ENCODE data around the gene JAML. TPM values are rescaled to one million over a fixed set of nuclear protein-coding genes. Genes with fewer than 3 reads are reported as not detected.

The JAML gene
- total RNA-seq, 1 experiment from 2014 or later = 0.30 TPM

DNA sequence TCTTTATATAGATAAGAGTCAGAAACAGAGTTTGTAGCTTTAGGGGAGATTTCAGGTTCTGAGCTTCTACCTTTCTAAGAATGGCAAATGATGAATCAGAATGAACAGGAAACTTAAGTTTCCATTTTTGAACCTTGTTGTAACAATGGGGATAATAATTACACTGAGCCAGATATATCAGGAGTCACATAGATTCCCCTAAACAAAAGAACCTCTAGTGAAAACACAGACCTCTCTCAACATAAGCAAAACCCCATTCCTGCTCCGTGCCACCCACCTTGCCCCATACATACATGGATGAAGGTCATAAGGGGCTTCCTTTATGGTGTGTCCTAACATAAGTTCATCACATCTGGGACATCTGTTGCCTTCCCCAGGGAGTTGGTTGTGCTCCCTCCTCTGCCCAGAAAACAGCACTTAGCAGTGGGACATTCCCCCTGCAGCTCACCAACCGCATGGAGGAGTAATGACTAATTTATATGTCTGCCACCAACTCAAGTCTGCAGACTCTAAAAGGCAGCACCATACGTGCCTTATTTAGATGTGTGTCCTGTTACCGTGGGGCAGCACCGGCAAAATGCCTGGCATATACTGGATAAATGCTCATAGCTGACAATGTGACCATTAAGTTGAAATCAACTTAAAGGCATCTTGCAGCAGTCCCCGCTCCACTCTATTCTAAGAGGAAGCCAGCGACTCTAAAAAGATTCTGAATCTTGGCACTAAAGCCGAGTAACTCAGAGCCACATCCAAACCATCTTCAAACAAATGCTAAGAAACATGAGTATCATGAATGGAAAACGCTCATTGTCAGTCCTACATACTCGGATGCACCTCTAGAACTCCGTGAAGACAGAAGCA, 8.0 kb downstream of the JAML start:
- no peaks in the 10 kb centered on the region for H3K9me3 ChIP-seq (ENCODE audit: control insufficient read depth in 1 of 2, insufficient read depth in 1 of 2, low read depth in 1 of 2, low read length in 2 of 2)
- no peak overlapping the region for H3K4me3 ChIP-seq (replicated peaks in 1 of 2; ENCODE audit: low read depth in 1 of 2, low read length in 2 of 2)
- no peaks in the 10 kb centered on the region for H4K20me1 ChIP-seq (ENCODE audit: insufficient read depth)
- no peaks in the 10 kb centered on the region for H3K36me3 ChIP-seq (ENCODE audit: control insufficient read depth in 1 of 2, insufficient read depth in 2 of 2, low read length in 2 of 2)
- H3K4me1 ChIP-seq (ENCODE audit: control insufficient read depth in 1 of 2, insufficient read depth in 2 of 2, low read length in 2 of 2) = no peaks in the 10 kb centered on the region
- intact Hi-C loops (cut with micrococcal nuclease) = no loop called here
- no peaks in the 10 kb centered on the region for H3K9me2 ChIP-seq (ENCODE audit: insufficient read depth)
- H3K27me3 ChIP-seq (ENCODE audit: insufficient read depth, low read length) = peaks cover 16% of the 10 kb centered on the region; the same call in 1 of the 2 replicates
- TF ChIP-seq FOSL1 (IDR thresholded peaks at IDR 0.05; ENCODE audit: low read depth) = no peak
- TF ChIP-seq CEBPB (IDR thresholded peaks at IDR 0.05; ENCODE audit: low read depth) = no peak
- TF ChIP-seq EGR1 (IDR thresholded peaks at IDR 0.05; ENCODE audit: low read depth) = no peak
- TF ChIP-seq ATF3 (IDR thresholded peaks at IDR 0.05) = no peak
- TF ChIP-seq POLR2A (IDR thresholded peaks at IDR 0.05; ENCODE audit: borderline replicate concordance, extremely low read depth, insufficient read depth, insufficient read length) = no peak
- no peak for ATAC-seq
- ChIA-PET CTCF (interaction anchor here (1.8 kb wide), 1 partner anchor 18 kb away, joined by 7 read pairs; no protein-coding TSS in a partner anchor), RAD21 (ENCODE audit: low non-redundant PET in 1 of 2, low total read pairs in 2 of 2, uncharacterized antibody in 2 of 2, unreplicated experiment in 2 of 2) (no interaction called here), POLR2A (no interaction called here)
- H3K27ac ChIP-seq (ENCODE audit: low read depth, low read length) = no peak overlapping the region
- H2AFZ ChIP-seq (ENCODE audit: low read depth, low read length, poor library complexity, severe bottlenecking) = no peak overlapping the region
- no peaks in the 10 kb centered on the region for H3K79me2 ChIP-seq (ENCODE audit: insufficient read depth, low read length)
- H3K9ac ChIP-seq (ENCODE audit: low read length) = no peak overlapping the region
- BruUV-seq (replicated peaks) = no TSS peak
- no peak overlapping the region for H3K4me2 ChIP-seq (ENCODE audit: low read length)
- no peak for DNase-seq (ENCODE audit: low read depth, low spot score)

- Histone ChIP-seq H3K27ac (ENCODE audit: low read depth, low read length) (no peak overlapping the region), H3K4me2 (ENCODE audit: low read length) (no peak overlapping the region), H3K4me1 (ENCODE audit: control insufficient read depth in 1 of 2, insufficient read depth in 2 of 2, low read length in 2 of 2) (no peaks in the 10 kb centered on the region), H3K9me2 (ENCODE audit: insufficient read depth) (no peaks in the 10 kb centered on the region), H3K9me3 (ENCODE audit: control insufficient read depth in 1 of 2, insufficient read depth in 1 of 2, low read depth in 1 of 2, low read length in 2 of 2) (no peaks in the 10 kb centered on the region), H2AFZ (ENCODE audit: low read depth, low read length, poor library complexity, severe bottlenecking) (no peak overlapping the region), H3K9ac (ENCODE audit: low read length) (no peak overlapping the region), H3K27me3 (ENCODE audit: insufficient read depth, low read length) (peaks cover 16% of the 10 kb centered on the region; the same call in 1 of the 2 replicates), H3K79me2 (ENCODE audit: insufficient read depth, low read length) (no peaks in the 10 kb centered on the region), H4K20me1 (ENCODE audit: insufficient read depth) (no peaks in the 10 kb centered on the region), H3K36me3 (ENCODE audit: control insufficient read depth in 1 of 2, insufficient read depth in 2 of 2, low read length in 2 of 2) (no peaks in the 10 kb centered on the region), H3K4me3 (replicated peaks in 1 of 2; ENCODE audit: low read depth in 1 of 2, low read length in 2 of 2) (no peak overlapping the region)
- CTCF ChIA-PET = interaction anchor here (1.8 kb wide), 1 partner anchor 17 kb away, joined by 7 read pairs; no protein-coding TSS in a partner anchor
- intact Hi-C loops (cut with micrococcal nuclease) = no loop called here
- BruUV-seq (replicated peaks) = no TSS peak
- DNase-seq (ENCODE audit: low read depth, low spot score) (no peak), ATAC-seq (no peak)
- RAD21 ChIA-PET (ENCODE audit: low non-redundant PET in 1 of 2, low total read pairs in 2 of 2, uncharacterized antibody in 2 of 2, unreplicated experiment in 2 of 2) = no interaction called here
- POLR2A ChIA-PET = interaction anchor here (0.6 kb wide), 1 partner anchor 88 kb away, joined by 4 read pairs; no protein-coding TSS in a partner anchor
- no peak for TF ChIP-seq TCF7L2 (IDR thresholded peaks at IDR 0.05; ENCODE audit: borderline replicate concordance, extremely low read depth, insufficient read depth, insufficient read length)
- TF ChIP-seq ZFX (IDR thresholded peaks at IDR 0.05) = no peak
- TF ChIP-seq POLR2AphosphoS5 (IDR thresholded peaks at IDR 0.05; ENCODE audit: low read depth, low read length) = no peak
- TF ChIP-seq, protein P1, sequence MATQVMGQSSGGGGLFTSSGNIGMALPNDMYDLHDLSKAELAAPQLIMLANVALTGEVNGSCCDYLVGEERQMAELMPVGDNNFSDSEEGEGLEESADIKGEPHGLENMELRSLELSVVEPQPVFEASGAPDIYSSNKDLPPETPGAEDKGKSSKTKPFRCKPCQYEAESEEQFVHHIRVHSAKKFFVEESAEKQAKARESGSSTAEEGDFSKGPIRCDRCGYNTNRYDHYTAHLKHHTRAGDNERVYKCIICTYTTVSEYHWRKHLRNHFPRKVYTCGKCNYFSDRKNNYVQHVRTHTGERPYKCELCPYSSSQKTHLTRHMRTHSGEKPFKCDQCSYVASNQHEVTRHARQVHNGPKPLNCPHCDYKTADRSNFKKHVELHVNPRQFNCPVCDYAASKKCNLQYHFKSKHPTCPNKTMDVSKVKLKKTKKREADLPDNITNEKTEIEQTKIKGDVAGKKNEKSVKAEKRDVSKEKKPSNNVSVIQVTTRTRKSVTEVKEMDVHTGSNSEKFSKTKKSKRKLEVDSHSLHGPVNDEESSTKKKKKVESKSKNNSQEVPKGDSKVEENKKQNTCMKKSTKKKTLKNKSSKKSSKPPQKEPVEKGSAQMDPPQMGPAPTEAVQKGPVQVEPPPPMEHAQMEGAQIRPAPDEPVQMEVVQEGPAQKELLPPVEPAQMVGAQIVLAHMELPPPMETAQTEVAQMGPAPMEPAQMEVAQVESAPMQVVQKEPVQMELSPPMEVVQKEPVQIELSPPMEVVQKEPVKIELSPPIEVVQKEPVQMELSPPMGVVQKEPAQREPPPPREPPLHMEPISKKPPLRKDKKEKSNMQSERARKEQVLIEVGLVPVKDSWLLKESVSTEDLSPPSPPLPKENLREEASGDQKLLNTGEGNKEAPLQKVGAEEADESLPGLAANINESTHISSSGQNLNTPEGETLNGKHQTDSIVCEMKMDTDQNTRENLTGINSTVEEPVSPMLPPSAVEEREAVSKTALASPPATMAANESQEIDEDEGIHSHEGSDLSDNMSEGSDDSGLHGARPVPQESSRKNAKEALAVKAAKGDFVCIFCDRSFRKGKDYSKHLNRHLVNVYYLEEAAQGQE (IDR thresholded peaks at IDR 0.05; ENCODE audit: low read depth) = no peak
- TF ChIP-seq CBX3 (IDR thresholded peaks at IDR 0.05; ENCODE audit: low read depth) = no peak
- no peak for TF ChIP-seq EZH2 (IDR thresholded peaks at IDR 0.05)
- TF ChIP-seq ZBTB33 (IDR thresholded peaks at IDR 0.05; ENCODE audit: extremely low read depth, insufficient replicate concordance, low read length) = no peak
- TF ChIP-seq MAX (IDR thresholded peaks at IDR 0.05) = no peak
- TF ChIP-seq YY1 (IDR thresholded peaks at IDR 0.05; ENCODE audit: extremely low read depth, insufficient replicate concordance, low read depth, low read length) = no peak
Measured at GRCh38 chr11:118215765-118216164, 9.0 kb downstream of the JAML start.
